Stimulated activated CD8-positive, alpha-beta memory T cell treated with anti-CD3 and anti-CD28 coated beads, Interleukin-7, amount 100 ng/mL, for 1 hour (primary cell): ENCODE results near the gene CCDC6.
"Not testable (repeated sequence)": the region's sequence is repeated elsewhere in the genome, so short reads cannot be mapped to it uniquely, and the experiment has no call there.

Experiments used
- DNase-seq, 2 donors: peaks; one replicate each; pipeline ENCODE4 v3.0.0-alpha.2; 2020; ENCODE audit warnings: low read depth in 2 of 2

CCDC6 gene

DNA sequence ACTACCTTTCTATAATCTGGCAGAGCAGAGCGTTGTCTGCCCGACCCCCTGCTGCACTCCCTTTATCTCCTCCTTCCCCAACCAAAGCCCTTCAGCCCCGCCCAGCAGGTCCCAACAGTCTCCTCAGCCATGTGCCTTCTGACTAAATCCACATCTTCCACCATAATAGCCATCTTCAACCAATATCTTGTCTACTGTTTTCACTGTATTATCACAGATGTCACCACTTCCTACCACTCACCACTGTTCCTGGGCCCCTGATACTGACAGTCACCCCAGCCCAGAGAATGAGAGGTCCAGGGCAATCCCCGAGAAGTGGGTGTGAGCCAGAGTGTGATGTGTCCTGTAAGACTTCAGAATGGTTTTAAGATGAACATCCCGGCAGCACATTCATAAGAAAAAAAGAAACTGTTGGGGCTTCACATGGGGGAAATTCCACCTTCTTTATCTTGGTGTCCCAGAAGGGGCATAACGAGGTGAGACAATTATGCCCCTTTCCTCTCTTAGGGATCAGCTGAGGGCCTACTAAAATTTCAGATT lies 25.3 kb downstream of the CCDC6 start:
- DNase-seq: no peak

DNA sequence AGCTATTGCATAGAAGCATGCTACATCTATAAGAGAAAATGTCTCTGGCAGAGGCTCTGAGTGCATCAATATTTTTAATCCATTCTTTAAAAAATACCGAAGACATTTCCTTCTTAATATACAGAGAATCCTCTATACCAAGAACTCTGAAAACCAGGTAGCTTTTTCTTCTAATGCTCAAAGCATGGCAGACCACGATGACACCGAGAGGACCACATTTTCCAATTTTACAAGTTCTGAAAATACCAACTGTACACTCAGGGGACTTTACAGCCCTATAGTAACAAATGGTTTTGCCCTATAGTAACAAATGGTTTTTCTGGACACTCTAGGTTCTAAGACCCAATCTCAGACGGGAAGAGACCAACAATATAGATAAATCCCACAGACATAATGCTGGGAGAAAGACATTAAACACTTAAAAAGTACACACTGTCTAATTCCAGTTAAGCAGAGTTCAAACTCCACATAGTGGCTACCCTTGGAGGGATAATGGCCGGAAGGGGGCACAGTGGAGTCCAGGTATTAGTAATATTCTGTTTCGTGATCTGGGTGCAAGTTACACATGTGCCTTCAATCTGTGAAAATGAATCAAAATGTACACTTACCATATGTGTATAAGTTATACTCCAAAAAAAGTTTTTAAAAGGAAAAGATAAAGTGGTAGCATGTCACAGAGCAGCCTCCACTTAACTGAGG lies 26.2 kb downstream of the CCDC6 start:
- no peak for DNase-seq

DNA sequence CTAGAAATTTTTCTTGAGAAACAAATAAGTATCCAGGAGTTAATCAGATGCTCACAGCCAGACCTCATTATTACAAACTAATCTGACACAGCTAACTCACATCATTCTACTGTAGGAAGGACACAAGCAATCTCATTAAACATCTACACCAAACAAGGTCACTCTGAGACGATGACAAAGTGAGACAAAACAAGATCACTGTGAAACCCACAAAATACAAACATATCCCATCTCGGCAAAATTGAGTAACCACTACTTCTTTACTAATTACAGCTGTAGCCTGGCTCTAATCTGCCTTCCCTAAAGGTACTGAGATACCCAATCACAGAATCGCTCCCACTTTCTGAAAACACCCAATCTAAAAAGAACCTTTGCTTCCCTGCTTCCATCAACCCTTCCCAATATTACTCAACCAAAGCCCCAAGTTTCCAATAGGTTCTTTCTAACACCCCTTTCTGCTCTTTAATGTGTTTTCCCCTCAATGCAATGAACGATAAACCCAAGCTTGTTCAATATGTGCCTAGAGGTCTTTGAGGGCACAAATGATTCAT lies 26.9 kb downstream of the CCDC6 start:
- DNase-seq: no peak

DNA sequence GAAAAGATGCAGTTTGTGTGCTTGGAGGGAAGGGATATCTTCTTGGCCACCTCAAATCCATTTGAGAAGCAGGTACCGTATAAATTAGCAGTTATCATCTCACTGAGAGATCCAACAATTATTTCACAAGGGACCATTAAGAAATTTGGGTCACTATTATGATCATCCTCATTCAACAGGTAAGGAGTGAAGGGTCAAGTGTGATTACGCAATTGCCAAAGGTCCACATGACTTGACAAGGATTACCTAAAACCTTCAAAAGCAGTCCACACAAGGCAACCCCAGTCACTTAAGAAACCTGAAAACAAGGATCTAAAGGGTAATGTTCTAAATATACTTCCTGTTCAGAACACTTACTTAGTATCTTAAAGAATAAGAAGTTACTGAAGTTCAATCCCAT lies 27.4 kb downstream of the CCDC6 start:
- no peak for DNase-seq

DNA sequence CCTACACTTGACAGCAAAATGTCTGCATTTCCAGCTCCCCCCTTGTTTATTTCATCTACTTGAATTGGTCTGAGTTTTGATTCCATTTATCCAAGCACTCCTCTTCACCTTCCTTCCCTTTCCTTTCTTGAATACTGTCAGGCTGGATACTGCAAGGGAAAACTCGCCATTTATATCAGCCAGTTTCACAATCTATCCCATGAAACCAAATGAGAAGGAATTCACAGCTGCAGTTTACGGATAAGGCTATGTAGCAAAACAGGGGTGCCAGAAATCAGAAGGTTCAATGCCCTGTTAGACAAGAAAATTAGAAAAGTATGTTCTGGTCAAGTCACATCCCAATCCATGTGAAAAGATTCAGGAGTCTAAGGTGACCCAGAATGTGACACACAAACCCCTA lies 28.1 kb downstream of the CCDC6 start:
- DNase-seq: no peak

- no peak for DNase-seq
Observed at GRCh38 chr10:59877191-59877671, 29.1 kb downstream of the CCDC6 start.

DNA sequence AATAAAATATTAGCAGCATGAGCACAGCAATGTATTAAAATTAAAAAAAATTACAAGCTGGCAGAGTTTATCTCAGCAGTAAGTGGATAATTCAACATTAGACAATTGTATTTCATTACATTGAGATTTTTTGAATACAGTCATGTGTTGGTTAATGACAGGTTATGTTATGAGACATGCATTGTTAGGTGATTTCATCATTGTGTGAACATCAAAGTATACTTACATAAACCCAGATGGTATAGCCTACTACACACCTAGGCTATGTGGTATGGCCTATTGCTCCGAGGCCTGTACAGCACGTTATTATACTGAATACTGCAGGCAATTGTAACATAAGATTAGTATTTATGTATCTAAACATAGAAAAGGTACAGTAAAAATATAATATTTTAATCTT lies 29.7 kb downstream of the CCDC6 start:
- no peak for DNase-seq

DNA sequence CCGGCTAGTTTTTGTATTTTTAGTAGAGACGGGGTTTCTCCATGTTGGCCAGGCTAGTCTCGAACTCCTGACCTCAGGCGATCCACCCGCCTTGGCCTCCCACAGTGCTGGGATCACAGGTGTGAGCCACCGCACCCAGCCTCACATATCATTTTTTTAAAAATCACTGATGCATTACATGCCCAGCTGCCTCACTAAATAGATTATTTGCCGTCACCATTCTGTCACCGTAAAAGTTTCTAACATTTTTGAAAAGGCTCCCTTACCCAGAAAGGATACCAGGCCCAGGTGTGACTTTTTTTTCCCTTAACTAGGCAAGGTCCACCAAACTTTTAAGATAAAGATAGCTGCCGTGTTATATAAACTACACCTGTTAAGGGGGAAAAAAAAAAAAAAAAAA lies 30.1 kb downstream of the CCDC6 start:
- not testable (repeated sequence) for DNase-seq

DNA sequence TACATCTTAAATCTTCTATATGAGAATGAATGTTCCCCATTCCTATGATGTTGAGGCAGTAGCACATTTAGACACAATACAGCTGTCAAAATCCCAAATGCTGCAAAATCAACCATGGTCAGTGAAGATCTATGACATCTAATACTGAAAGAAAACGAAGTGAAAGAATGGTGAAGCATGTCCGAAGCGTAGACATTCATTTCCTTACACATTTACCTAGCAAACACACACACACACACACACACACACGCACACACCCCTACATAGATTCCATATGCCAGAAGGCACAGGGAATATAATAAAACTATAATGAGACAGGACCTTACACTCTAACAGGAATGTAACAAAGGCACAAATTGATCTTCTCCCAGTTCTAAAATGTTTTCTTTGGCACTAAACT lies 32.5 kb downstream of the CCDC6 start:
- DNase-seq: no peak

GRCh38 chr10:59872892-59873463 lies 33.4 kb downstream of the CCDC6 start:
- no peak for DNase-seq

DNA sequence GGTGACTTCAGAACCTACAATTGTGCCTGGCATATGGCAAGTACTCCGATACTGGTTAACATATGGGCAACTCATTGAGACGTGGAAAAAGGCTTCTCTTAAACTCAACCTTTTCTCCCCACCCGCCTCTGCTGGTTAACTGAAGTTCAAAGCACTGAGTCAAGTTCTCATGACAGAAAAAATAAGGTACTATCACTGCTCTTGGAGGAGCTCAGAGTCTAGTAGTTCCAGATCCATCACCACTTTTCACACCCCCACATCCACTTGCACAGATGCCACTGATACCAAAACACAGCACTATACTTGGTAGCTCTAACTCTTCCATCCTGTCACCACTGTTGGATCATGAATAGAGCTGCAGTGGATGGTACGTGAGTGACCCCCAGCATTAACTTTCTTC lies 36.2 kb downstream of the CCDC6 start:
- DNase-seq: no peak

GRCh38 chr10:59869594-59869940 lies 36.8 kb downstream of the CCDC6 start:
- no peak for DNase-seq

- DNase-seq: no peak
Observed at GRCh38 chr10:59868696-59869593, 37.4 kb downstream of the CCDC6 start.

GRCh38 chr10:59867590-59867989 lies 38.8 kb downstream of the CCDC6 start:
- DNase-seq: no peak

GRCh38 chr10:59865101-59865500 lies 41.3 kb downstream of the CCDC6 start:
- DNase-seq: no peak

DNA sequence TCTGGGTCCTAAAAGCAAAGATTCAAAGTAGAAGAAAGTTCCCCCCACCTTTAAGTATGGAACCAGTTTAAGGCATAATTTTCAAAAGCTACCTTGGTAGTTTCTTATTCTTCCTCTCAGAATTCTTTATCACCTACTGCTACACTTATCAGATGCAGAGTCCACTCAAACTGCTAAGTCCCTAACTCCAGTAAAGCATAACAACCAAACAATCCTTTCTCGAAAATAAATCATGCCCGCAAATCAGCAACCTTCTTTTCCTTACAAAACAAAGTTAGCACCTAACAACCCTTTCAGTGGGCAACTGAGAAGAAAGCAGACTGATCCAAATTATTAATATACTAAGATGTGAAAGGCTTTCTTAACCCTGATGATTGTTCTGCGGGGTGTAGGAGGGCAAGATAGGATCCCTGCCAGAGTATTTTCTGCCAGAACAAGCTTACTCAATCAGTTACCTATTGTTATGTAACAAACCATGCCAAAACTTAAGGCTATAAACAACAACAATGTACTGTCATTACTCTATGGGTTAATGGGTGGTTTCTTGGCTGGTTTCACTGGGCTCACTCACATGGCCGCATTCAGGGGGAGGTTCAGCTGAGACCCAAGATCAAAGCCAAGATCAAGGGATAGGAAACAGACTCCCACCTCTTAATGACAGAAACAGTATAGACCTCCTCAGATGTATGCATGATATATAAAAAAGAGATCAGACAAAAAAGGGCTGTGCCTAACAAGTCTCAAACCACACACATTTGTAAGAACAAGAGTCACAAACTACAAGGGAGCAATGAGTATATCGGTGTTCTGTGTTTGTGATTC lies 42.0 kb downstream of the CCDC6 start:
- DNase-seq: no peak

GRCh38 chr10:59859570-59859969 lies 46.8 kb downstream of the CCDC6 start:
- DNase-seq: no peak

DNA sequence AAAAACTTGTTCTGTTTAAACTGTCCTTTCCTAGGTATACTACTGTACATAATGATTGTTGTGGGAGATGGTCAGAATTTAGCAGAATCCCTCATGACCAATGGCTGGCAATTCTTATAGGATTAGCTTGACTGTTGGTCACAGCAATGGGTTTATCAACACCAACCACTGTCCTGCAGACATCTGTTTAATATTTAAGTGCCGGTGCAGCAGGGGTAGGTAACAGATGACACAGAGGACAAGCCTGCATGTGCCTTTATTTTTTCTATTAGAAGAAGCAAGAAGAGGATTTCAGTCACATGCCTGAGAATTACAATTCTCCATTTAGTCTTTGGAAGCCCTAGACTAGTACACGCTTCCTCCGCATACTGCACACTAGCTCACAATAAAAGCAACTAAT lies 48.4 kb downstream of the CCDC6 start:
- no peak for DNase-seq

DNA sequence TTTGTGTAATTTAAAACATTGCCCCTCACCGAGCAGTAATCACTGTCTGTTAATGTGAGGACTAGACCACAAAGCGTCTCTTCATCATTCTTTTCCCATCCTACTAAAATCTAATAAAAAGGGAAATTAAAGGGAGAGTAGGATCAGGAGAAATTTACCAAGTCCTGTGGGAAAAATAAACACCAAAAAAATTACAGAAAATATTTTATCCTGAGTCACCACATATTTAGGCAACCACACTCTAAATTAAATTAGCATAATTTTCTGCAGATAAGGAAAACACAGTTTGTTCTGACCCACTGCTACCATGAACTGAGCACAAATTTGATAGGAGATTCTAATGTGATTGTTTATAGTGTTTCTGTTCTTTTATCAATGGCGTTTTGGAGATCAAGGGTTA lies 49.3 kb downstream of the CCDC6 start:
- DNase-seq: no peak

GRCh38 chr10:59856104-59856503 lies 50.3 kb downstream of the CCDC6 start:
- DNase-seq: no peak

DNA sequence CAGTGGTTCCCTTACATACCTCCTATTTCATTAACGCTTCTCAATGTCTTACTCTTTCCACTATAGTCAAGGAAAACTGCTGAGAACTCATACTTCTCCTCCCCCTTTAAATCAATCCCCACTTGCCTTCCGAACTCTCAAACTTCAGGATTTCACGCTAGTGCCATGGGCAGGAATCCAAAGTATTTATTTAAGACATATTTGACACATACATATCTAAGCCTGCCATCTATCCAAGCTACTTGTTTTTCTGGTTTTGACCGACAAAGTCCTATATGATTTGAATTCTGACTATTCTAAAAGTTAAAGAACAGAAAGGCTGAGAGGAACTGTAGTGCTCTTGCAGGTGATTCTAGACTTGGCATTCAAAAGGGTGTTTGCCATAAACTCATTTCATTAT lies 51.8 kb downstream of the CCDC6 start:
- no peak for DNase-seq
